ENCODE measurements around the gene BCL2A1. TPM values are rescaled to one million over a fixed set of nuclear protein-coding genes. Genes with fewer than 3 reads are reported as not detected.
A peak's percentile ranks its signal among the peaks of the same experiment; 100 is the strongest.
"Not testable (repeated sequence)": the region's sequence is repeated elsewhere in the genome, so short reads cannot be mapped to it uniquely, and the experiment has no call there.

Gene BCL2A1
- total RNA-seq (2014; rRNA removed; shearing (Covaris generic)) (0.85 and 2.2 TPM in 2 replicates), total RNA-seq (2022) (2.3 and 4.5 TPM in 2 replicates), Bru-seq, nascent RNA (percentile 30 among the genes with signal in this experiment), BruChase-seq, experiment 1, labeled RNA remaining after a 6-hour chase (percentile 31 among the genes with signal in this experiment), BruChase-seq, experiment 2, labeled RNA remaining after a 2-hour chase (percentile 32 among the genes with signal in this experiment)
- long read RNA-seq, partial matches to known transcripts, result 0 of 3 reads
- long read RNA-seq, other reads (novel, unspliced or antisense), result 1 of 3 reads

DNA sequence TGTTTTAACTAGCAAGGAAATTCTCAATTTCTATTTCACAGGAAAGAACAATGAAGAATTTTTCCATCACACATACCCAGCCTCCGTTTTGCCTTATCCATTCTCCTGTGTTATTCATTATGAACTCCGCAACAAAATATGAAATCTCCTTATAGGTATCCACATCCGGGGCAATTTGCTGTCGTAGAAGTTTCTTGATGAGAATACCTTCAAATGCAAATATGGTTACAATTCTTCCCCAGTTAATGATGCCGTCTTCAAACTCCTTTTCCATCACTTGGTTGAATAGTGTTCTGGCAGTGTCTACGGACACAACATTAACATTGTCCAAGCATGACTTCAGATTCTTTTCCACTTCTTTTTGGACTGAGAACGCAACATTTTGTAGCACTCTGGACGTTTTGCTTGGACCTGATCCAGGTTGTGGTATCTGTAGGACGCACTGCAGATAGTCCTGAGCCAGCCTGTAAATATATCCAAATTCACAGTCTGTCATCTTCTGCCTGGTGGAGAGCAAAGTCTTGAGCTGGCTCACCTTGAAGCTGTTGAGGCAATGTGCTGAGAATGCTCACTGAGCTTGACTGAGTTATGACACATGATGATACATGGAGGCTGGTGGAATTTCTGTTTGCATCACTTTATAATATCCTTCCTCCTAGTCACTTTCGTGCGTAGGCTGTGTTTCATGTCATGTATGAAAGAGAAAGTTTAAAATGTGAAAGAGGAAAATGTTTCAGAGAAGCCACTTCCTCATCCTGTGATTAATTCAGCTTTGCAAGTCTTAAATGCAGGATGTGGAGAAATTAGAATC lies at the start of gene BCL2A1:
TSS of gene BCL2A1 (minus strand) at position 573 of the 811 bp plus-strand sequence. CDS start at position 496, 77 bp downstream.
- Histone ChIP-seq H3K4me3 (ENCODE audit: low read depth, low read length, poor library complexity, severe bottlenecking) (peak within 1 kb of the TSS; percentile 28), H3K79me2 (ENCODE audit: insufficient read depth, low read depth, low read length) (no peaks in the 10 kb centered on the region), H2AFZ (ENCODE audit: low read length) (peak within 1 kb of the TSS; percentile 75), H3K27ac (ENCODE audit: low read depth, low read length, poor library complexity, severe bottlenecking) (no peak within 1 kb of the TSS), H3K9me2 (ENCODE audit: insufficient read depth, low read length) (no peaks in the 10 kb centered on the region), H3K9me3 (ENCODE audit: low read length) (no peaks in the 10 kb centered on the region), H4K20me1 (ENCODE audit: insufficient read depth, low read length) (no peaks in the 10 kb centered on the region), H3K4me1 (ENCODE audit: insufficient read depth, low read length, poor library complexity, severe bottlenecking) (peaks cover 53% of the 10 kb centered on the region), H3K36me3 (ENCODE audit: insufficient read depth, low read length) (no peaks in the 10 kb centered on the region), H3K4me2 (ENCODE audit: low read length) (peak within 1 kb of the TSS; percentile 55)
- ChIA-PET CTCF (ENCODE audit: unreplicated experiment) (no interaction called here), POLR2A (interaction anchor here (0.9 to 4.3 kb wide), 2 partner anchors 19 to 48 kb away, joined by 3 to 21 read pairs; no protein-coding TSS in a partner anchor)
- intact Hi-C loops (cut with micrococcal nuclease; ENCODE audit: unreplicated experiment), result no loop called here
- TF ChIP-seq EZH2phosphoT487 (IDR thresholded peaks at IDR 0.05; ENCODE audit: borderline replicate concordance, low read depth, low read length), result no peak
- TF ChIP-seq, protein P1, sequence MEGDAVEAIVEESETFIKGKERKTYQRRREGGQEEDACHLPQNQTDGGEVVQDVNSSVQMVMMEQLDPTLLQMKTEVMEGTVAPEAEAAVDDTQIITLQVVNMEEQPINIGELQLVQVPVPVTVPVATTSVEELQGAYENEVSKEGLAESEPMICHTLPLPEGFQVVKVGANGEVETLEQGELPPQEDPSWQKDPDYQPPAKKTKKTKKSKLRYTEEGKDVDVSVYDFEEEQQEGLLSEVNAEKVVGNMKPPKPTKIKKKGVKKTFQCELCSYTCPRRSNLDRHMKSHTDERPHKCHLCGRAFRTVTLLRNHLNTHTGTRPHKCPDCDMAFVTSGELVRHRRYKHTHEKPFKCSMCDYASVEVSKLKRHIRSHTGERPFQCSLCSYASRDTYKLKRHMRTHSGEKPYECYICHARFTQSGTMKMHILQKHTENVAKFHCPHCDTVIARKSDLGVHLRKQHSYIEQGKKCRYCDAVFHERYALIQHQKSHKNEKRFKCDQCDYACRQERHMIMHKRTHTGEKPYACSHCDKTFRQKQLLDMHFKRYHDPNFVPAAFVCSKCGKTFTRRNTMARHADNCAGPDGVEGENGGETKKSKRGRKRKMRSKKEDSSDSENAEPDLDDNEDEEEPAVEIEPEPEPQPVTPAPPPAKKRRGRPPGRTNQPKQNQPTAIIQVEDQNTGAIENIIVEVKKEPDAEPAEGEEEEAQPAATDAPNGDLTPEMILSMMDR (conservative IDR thresholded peaks at IDR 0.05; ENCODE audit: low read length), result no peak
- DNase-seq (ENCODE audit: low spot score), result peak; percentile 51
- no TSS peak for BruUV-seq (replicated peaks)

DNA sequence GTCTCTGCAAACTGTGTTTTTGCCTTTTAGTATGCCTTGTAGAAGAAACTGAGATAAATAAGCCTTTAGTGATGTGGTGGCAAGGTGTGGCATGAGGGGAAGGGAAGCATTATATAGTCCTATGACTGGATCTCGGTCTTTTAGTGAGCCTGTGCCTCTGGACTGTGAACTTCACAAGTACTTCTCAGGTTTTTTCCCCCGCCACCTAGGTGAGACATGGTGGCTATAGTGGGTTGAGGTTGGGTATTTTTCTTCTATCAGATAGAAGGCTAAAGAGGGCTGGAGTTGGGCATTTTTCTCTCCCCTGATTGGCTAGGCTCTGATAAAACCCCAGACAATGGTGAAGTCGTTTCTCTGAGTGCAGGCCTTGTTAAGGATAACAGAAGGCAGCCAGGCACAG lies 49.7 kb upstream of the BCL2A1 start:
- no TSS peak for BruUV-seq (replicated peaks)
- DNase-seq (ENCODE audit: low spot score), result no peak
- Histone ChIP-seq H3K9me2 (ENCODE audit: insufficient read depth, low read length) (no peaks in the 10 kb centered on the region), H3K4me3 (ENCODE audit: low read depth, low read length, poor library complexity, severe bottlenecking) (no peak overlapping the region), H3K4me2 (ENCODE audit: low read length) (no peak overlapping the region), H3K4me1 (ENCODE audit: insufficient read depth, low read length, poor library complexity, severe bottlenecking) (peaks cover 29% of the 10 kb centered on the region), H3K9me3 (ENCODE audit: low read length) (no peaks in the 10 kb centered on the region), H2AFZ (ENCODE audit: low read length) (no peak overlapping the region), H4K20me1 (ENCODE audit: insufficient read depth, low read length) (no peaks in the 10 kb centered on the region), H3K36me3 (ENCODE audit: insufficient read depth, low read length) (no peaks in the 10 kb centered on the region), H3K27ac (ENCODE audit: low read depth, low read length, poor library complexity, severe bottlenecking) (no peak overlapping the region), H3K79me2 (ENCODE audit: insufficient read depth, low read depth, low read length) (no peaks in the 10 kb centered on the region)
- POLR2A ChIA-PET, result interaction anchor here (0.6 kb wide), 1 partner anchor 131 kb away, joined by 4 read pairs; no protein-coding TSS in a partner anchor
- CTCF ChIA-PET (ENCODE audit: unreplicated experiment), result no interaction called here
- intact Hi-C loops (cut with micrococcal nuclease; ENCODE audit: unreplicated experiment), result no loop called here
- TF ChIP-seq, protein P1 (conservative IDR thresholded peaks at IDR 0.05; ENCODE audit: low read length), result no peak
- TF ChIP-seq EZH2phosphoT487 (IDR thresholded peaks at IDR 0.05; ENCODE audit: borderline replicate concordance, low read depth, low read length), result no peak

DNA sequence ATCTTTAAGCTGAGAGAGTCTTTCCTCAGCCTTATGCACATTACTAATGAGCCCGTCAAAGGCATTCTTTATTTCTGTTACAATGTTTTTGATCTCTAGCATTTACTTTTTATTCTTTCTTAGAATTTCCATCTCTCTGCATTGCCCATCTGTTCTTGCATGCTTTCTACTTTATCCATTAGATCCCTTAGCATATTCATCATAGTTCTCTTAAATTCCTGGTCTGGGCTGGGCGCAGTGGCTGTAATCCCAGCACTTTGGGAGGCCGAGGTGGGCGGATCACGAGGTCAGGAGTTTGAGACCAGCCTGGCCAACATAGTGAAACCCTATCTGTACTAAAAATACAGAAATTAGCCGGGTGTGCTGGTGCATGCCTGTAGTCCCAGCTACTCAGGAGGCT lies 49.2 kb upstream of the BCL2A1 start:
- DNase-seq (ENCODE audit: low spot score); H4K20me1 ChIP-seq (ENCODE audit: insufficient read depth, low read length); H3K36me3 ChIP-seq (ENCODE audit: insufficient read depth, low read length); H3K27ac ChIP-seq (ENCODE audit: low read depth, low read length, poor library complexity, severe bottlenecking); CTCF ChIA-PET (ENCODE audit: unreplicated experiment); BruUV-seq (replicated peaks); H3K9me2 ChIP-seq (ENCODE audit: insufficient read depth, low read length); intact Hi-C loops (cut with micrococcal nuclease; ENCODE audit: unreplicated experiment); H3K4me2 ChIP-seq (ENCODE audit: low read length); H2AFZ ChIP-seq (ENCODE audit: low read length); H3K4me3 ChIP-seq (ENCODE audit: low read depth, low read length, poor library complexity, severe bottlenecking); H3K79me2 ChIP-seq (ENCODE audit: insufficient read depth, low read depth, low read length); H3K9me3 ChIP-seq (ENCODE audit: low read length): not testable (repeated sequence)
- POLR2A ChIA-PET, result interaction anchor here (0.7 to 0.8 kb wide), 2 partner anchors 84 to 133 kb away, joined by 3 to 5 read pairs; no protein-coding TSS in a partner anchor
- peaks cover 29% of the 10 kb centered on the region for H3K4me1 ChIP-seq (ENCODE audit: insufficient read depth, low read length, poor library complexity, severe bottlenecking)
